BJ (cell line): ENCODE data around the gene MID1. TPM values are rescaled to one million over a fixed set of nuclear protein-coding genes. Genes with fewer than 3 reads are reported as not detected.

Experiments
- CTCF ChIA-PET: fragments of 350-600 bp; formaldehyde crosslinking; extraction: SDS; loops from one replicate; lab custom pipeline; 2021; ENCODE audit warnings: antibody characterized with exemption, inconsistent platforms; lab: Yijun Ruan, JAX
- POLR2A ChIA-PET: fragments of 300-600 bp; sonication (Branson Sonifier 250); formaldehyde crosslinking; extraction: SDS; loops from one replicate; lab custom pipeline; 2021; ENCODE audit warnings: antibody characterized with exemption; lab: Charles Lee
- DNase-seq: peaks from one replicate; pipeline ENCODE4 v3.0.0-alpha.2; 2011; ENCODE audit warnings: low read depth
- H3K27me3 ChIP-seq: 2 replicates; pipeline ENCODE4 v1.6.0; 2011; ENCODE audit warnings: low read length; ENCODE audit not compliant: control insufficient read depth, insufficient read depth
- H3K36me3 ChIP-seq: 2 replicates; pipeline ENCODE4 v1.5.1; 2011; ENCODE audit warnings: low read length; ENCODE audit not compliant: control insufficient read depth, insufficient read depth
- H3K4me3 ChIP-seq: 2 replicates; pipeline ENCODE4 v1.5.1; 2011; ENCODE audit warnings: low read depth, mild to moderate bottlenecking, control low read depth, low read length
- polyA plus RNA-seq: library from polyadenylated mRNA; depleted of rRNA; stranded (reverse); fragments of >200 nt; gene quantifications from 2 replicates; pipeline ENCODE4 v1.2.3, GENCODE V29; 2011
- TF ChIP-seq, protein P1 (sequence below): IDR thresholded peaks from 2 replicates; pipeline ENCODE4 v1.5.1; 2011; ENCODE audit warnings: low read depth, mild to moderate bottlenecking, control low read depth, inconsistent platforms, low read length, moderate library complexity; ENCODE audit not compliant: insufficient read depth

The MID1 gene
- polyA plus RNA-seq, 1 experiment = 42.6 TPM

DNA sequence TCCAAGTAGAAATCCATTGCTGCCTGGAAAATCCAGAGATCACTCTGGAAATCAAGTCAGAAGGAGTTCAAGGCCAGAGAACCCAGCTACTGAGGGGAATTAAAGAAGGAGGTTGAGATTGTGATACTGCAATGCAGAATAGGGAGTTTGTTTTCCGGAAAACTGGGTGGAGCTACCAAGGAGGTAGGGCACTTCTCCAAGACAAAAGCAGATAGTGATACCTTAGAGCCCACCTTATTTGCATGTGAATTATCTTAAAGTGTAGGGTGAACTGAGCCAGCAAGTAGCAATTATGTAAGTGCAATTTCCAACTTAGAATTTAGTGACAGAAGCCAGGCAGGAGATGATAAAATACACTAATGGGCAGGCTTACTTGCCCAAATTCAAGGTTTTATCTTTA, 178.9 kb downstream of the MID1 start:
- ChIA-PET CTCF (no interaction called here), POLR2A (no interaction called here)
- no peak for DNase-seq
- TF ChIP-seq, protein P1, sequence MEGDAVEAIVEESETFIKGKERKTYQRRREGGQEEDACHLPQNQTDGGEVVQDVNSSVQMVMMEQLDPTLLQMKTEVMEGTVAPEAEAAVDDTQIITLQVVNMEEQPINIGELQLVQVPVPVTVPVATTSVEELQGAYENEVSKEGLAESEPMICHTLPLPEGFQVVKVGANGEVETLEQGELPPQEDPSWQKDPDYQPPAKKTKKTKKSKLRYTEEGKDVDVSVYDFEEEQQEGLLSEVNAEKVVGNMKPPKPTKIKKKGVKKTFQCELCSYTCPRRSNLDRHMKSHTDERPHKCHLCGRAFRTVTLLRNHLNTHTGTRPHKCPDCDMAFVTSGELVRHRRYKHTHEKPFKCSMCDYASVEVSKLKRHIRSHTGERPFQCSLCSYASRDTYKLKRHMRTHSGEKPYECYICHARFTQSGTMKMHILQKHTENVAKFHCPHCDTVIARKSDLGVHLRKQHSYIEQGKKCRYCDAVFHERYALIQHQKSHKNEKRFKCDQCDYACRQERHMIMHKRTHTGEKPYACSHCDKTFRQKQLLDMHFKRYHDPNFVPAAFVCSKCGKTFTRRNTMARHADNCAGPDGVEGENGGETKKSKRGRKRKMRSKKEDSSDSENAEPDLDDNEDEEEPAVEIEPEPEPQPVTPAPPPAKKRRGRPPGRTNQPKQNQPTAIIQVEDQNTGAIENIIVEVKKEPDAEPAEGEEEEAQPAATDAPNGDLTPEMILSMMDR = no peak
- Histone ChIP-seq H3K36me3 (no peaks in the 10 kb centered on the region), H3K4me3 (no peak overlapping the region), H3K27me3 (no peaks in the 10 kb centered on the region)

DNA sequence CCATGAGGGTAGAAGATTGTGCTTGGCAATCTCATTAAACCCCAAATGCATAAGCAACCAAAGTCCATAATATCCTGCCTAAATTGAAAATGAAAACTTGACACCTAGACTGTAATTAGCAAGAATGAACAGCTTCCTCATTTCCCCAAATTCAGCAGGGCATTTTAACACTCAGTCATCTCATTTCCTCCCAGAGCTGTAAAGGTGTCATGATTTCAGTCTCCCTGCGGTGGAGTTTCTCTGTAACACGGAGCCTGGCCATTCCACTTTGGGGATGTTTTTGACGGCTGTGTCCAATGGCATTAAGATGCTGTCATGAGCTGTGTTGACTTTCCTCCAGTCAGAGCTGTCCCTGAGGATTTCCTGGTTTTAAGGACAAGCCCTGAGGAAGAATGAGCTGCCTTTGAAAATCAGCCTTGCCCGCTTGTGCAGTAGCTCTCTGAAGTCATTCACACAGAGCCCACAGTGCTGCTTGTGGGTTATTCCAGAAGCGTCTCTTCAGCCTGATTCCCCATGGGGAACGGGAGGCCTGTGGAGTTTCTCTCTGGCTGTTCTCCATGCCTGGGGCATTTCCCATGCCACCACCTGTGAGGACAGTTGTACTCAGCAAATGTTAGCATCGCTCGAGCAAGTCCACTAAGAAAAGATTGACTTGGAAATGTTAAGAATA, 187.0 kb downstream of the MID1 start:
- Histone ChIP-seq H3K4me3 (no peak overlapping the region), H3K36me3 (no peaks in the 10 kb centered on the region), H3K27me3 (no peaks in the 10 kb centered on the region)
- no peak for DNase-seq
- CTCF ChIA-PET = interaction anchor here (1.0 kb wide), 1 partner anchor 87 kb away, joined by 3 read pairs; no protein-coding TSS in a partner anchor
- POLR2A ChIA-PET = no interaction called here
- TF ChIP-seq, protein P1 = no peak

DNA sequence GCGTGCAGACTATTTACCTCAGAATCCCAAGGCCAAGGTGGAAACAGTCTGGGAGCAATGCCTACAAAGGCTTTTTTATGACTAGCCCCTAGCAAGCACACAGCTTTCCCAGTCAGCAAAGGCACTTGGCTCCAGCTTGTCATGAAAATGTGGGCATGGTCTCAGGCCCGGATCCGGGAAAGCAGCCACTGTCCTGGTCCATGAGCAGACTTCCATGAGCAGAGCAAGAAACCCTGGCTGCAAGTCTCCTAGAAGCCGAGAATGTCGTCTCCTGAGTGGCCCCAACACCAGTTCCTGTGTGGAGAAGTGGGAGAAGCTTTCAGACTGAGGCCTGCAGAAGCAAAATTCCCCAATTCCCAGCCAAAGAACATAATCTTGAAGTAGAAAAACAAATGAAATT, 190.5 kb downstream of the MID1 start:
- H3K4me3 ChIP-seq = no peak overlapping the region
- TF ChIP-seq, protein P1 = no peak
- H3K36me3 ChIP-seq = no peaks in the 10 kb centered on the region
- ChIA-PET CTCF (no interaction called here), POLR2A (no interaction called here)
- H3K27me3 ChIP-seq = no peaks in the 10 kb centered on the region
- no peak for DNase-seq

DNA sequence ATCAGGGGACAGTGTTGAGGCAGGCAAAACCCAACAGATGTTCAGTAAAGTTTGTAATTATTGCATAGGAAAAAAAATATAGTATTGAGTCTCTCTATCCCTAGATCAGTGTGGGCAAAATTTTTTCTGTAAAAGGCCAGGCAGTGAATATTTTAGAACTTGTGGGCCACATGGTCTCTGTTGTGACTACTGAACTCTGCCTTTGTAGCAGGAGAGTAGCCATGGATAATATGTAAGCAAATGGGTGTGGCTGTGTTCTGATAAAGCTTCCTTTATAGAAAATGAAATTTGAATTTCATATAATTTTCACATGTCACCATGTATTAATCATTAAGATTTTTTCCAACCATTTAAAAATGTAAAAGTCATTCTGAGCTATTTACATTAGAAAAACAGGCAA, 193.1 kb downstream of the MID1 start:
- TF ChIP-seq, protein P1 = no peak
- POLR2A ChIA-PET = no interaction called here

DNA sequence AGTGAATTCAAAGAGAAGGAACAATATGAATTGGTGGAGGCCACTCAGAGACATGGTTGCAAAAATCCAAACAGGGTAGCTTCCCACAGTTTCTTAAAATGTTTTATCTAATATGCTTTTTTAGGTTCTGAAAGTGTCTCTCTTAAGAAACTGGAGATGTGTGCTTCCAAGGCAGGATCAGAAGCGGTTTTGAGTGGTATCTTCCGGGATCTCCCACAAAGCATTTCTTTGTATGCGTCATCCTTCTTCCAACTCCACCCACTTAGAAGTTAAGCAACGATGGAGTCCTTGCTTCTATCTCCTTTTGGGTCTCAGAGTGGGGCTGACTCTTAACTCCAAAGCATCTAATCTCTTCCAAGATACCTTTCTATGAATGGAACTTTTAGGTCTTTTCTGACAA, 196.7 kb downstream of the MID1 start:
- ChIA-PET CTCF (no interaction called here), POLR2A (no interaction called here)
- H3K27me3 ChIP-seq = no peaks in the 10 kb centered on the region
- no peak for DNase-seq
- H3K4me3 ChIP-seq = no peak overlapping the region
- no peaks in the 10 kb centered on the region for H3K36me3 ChIP-seq
- TF ChIP-seq, protein P1 = no peak

More for the DNA sequence above, 193.1 kb downstream of the MID1 start:
- CTCF ChIA-PET = no interaction called here
- H3K27me3 ChIP-seq = no peaks in the 10 kb centered on the region
- DNase-seq = no peak
- H3K4me3 ChIP-seq = no peak overlapping the region
- no peaks in the 10 kb centered on the region for H3K36me3 ChIP-seq
